NCI-H82 treated with DMSO at 0.1 percent for 48 hours (cell line): ENCODE data around the gene R3HDML.
A peak's percentile ranks its signal among the peaks of the same experiment; 100 is the strongest.
"Not testable (repeated sequence)": the region's sequence is repeated elsewhere in the genome, so short reads cannot be mapped to it uniquely, and the experiment has no call there.

Experiments used
- DNase-seq: peaks from one replicate; lab custom pipeline; 2025; ENCODE audit not compliant: unreplicated experiment; lab: John Stamatoyannopoulos, UW

R3HDML gene, protein sequence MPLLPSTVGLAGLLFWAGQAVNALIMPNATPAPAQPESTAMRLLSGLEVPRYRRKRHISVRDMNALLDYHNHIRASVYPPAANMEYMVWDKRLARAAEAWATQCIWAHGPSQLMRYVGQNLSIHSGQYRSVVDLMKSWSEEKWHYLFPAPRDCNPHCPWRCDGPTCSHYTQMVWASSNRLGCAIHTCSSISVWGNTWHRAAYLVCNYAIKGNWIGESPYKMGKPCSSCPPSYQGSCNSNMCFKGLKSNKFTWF

DNA sequence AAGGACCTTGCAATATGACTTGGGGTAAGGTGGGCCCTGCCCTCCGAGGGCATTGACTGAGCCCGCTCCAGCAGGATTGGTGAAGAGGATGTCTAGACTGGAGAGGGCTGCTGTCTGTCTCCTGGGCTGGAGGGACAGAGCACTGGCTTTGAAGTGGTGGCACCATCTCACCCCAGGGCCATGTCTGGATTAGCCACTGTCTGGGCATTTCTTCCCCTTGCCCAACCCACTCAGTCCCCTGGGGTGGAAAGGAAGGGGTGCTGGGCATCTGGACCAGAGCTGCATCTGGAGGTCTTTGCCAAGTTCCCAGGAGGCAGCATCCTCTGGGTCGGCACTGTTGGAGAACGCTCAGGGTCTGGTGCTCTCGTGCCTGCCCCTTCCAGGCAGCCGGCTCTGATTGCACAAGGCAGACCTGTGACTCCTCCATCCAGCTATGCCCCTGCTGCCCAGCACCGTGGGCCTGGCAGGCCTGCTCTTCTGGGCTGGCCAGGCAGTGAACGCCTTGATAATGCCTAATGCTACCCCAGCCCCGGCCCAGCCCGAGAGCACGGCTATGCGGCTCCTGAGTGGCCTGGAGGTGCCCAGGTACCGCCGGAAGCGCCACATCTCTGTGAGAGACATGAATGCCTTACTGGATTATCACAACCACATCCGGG lies at the start of gene R3HDML:
Gene R3HDML (plus strand): TSS at position 319 of the 656 bp plus-strand sequence. CDS start 115 bp downstream, at position 434.
- DNase-seq, result no peak

DNA sequence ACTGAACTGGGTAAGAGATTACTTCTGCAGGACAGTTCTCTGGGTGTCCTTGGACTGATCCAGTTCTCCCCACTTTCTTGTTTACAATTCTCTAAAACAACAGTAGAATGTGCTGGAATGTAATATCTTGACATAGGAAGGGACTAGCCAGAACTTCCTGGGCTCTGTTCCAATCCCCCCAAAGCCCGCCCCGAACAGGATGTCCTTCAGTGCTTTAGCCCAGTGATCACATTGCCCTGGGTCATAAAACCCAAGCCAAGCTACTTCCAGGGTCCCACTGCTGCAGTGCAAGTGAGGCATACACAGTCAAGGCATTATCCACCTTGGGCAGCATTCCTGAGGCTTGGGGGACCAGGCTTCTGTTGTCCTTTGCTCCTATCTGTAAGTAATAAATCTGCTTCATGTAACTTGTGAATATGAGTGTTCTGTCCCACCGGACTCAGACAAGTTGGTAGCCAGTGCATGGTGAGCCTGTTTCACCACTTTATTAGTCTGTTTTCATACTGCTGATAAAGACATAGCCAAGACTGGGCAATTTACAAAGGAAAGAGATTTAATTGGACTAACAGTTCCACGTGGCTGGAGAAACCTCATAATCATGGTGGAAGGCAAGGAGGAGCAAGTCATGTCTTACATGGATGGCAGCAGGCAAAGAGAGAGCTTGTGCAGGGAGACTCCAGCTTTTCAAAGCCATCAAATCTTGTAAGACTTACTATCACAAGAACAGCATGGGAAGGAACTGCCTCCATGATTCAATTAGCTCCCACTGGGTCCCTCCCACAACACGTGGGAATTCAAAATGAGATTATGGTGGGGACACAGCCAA lies 49.4 kb upstream of the R3HDML start:
- no peak for DNase-seq

DNA sequence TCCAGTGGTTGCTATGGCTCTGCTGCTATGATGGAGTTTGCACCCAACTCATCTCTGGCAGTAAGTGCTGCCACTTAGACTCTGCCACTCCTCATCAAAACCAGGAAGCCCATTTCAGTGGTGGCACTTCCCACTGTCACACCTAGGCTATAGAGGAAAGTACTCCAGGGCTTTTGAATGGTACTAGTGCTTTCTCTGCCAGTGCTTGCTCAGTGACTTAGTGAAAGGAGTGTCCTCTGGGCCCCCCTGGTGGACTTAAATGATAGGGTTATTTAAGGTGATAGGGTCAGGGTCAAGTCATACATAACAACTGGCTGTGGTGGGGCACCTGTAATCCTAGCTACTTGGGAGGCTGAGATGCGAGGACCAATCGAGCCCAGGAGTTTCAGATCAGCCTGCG lies 48.6 kb upstream of the R3HDML start:
- DNase-seq, result no peak

DNA sequence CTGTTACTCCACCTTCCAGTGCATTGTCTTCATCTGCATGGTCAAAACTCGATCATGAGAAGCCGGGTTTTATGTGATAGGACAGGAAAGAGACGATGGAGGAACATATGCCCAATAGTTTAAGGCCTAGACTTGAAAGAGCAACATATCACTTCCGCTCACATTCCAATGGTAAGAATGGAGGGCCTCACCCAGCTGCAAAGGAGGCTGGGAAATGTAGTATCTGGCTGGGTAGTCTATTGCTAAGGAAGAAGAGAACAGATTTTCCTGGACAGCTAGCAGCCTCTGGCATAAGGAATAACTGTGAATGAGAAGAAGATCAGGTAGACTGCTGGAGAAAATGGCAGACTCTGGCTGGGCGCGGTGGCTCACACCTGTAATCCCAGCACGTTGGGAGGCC lies 45.1 kb upstream of the R3HDML start:
- no peak for DNase-seq

DNA sequence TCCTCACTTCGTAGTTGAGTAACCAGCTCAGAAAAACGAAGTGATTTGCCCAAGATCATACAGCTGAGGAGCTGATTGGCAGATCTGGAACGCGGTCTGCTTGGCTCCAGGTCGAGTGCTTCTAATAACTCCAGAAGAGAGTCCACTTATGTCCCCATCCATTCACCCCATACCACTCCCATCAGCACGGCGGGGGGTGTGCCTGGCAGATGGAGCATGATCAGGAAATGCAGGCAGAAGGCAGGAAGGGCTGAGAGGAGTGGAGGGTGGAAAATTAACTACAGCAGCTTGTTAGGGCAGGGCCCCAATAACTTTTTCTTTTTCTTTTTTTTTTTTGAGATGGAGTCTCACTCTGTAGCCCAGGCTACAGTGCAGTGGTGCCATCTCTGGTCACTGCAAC lies 40.8 kb upstream of the R3HDML start:
- DNase-seq, result no peak

DNA sequence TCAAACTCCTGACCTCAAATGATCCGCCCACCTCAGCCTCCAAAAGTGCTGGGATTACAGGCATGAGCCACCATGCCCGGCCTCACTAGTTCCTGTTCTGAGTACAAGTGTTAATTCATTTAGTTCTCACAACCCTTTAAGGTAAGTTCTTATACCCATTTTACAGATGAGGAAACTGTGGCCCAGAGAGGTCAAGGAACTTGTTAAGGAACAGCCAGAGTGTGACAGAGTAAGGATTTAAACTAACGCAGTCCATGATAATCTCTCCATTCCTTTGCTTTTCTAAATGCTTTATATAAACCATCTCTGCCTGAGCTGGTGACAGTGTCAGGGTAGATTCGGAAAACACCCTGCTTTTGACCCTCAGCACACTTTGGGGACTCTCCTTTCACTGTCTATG lies 39.1 kb upstream of the R3HDML start:
- DNase-seq, result no peak

DNA sequence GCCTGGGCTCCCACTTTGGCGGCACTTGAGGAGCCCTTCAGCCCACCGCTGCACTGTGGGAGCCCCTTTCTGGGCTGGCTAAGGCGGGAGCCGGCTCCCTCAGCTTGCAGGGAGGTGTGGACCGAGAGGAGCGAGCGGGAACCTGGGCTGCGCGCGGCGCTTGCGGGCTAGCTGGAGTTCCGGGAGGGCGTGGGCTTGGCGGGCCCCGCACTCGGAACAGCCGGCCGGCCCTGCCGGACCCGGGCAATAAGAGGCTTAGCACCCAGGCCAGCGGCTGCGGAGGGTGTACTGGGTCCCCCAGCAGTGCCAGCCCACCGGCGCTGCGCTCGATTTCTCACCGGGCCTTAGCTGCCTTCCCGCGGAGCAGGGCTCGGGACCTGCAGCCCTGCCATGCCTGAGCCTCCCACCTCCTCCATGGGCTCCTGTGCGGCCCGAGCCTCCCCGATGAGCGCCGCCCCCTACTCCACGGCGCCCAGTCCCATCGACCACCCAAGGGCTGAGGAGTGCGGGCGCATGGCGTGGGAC lies 37.8 kb upstream of the R3HDML start:
- DNase-seq, result not testable (repeated sequence)

DNA sequence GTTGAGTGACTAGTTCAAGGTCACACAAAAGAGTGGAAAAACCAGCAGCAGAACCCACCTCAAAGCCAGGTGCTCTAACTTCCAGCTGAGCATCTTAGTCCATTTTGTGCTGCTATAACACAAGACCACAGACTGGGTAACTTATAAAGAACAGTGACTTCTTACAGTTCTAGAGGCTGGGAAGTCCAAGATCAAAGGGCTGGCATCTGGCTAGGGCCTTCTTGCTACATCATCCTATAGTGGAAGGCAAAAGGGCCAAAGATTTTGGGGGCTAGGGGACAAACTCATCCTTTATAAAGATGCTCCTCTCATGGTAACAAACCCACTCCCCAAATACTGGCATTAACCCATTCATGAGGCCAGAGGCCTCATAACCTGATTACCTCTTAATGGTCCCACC lies 35.6 kb upstream of the R3HDML start:
- DNase-seq, result no peak

DNA sequence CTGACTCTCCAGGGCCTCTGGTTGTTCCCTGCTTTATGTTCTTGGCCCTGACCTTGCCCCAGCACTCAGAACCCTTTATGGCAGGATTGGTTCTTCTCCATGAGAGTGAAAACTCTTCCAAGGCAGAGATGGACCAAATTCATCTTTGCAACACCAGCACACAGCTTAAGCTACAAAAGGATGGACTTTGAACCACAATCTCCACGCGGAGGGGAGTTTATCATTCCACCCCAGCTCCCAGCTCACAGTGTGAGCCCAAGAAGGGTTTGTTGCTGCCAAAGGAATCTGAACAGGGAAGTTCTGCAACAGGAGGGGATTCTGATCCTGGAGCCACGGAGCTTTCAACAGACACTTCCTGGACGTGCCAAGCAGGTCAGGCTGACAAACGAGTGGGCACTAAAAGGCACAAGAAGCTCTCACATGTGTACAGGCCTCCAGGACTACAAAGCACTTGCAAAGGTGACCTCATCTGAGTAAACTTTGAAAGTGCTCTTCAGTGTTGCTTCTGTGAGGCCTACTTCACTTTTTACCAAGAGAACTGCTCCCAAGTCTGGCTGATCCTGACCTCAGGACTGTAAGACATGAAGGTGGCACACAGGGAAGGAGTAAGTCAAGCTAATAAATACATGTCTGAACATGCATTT lies 34.7 kb upstream of the R3HDML start:
- no peak for DNase-seq

DNA sequence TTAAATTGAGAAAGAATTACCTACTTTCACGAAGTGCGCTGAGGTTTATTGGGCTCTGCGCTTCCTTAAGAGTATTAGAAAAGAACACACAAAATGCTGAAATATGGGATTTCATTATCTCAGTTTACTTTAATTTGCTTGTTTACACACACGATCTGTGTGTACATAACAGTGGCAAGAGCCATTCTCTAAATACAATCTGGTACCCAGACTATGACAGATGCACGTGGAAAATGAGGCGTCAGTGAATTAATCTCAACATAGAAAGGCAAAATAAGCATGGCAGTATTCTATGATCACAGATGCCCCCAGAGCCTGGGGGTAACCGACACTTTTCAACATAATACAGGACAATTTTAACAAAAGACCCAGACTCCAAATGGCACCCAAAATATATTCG lies 34.1 kb upstream of the R3HDML start:
- DNase-seq, result no peak

DNA sequence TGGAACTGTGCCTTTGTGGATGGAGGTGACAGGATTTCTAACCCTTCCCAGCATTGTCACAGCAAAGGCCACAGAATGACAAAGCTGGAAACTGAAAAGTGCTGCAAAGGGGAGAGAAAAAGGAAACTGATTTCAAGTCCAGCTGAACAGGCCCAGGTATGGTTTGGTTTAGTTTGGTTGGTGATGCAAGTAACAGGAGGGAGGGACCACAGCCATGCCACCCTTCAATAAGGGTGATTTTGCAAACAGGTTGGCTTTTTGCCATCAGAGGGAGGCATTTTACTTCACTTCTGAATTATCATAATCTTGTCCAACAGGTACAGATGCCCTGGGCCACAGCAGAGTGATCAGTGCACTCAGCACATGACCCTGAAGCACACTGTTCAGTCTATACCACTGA lies 32.5 kb upstream of the R3HDML start:
- no peak for DNase-seq

DNA sequence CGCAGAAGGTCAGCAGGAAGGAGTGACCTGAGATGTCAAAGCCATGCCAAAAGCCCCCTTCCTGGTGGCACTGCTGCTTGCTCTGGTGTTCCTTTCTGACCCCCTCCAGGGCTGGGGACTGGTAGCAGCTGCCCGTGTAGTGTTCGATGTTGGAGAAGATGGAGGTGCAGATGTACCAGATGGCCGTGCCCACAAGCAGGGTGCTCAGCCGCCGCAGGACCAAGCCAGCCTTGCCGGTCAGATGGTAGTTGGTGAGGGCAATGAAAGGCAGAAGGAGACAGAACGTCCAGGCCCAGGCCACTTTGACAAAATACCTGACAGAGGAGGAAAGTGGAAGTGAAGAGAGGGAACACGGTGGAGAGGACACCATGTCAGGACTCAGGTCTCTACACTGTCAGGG lies 29.9 kb upstream of the R3HDML start:
- no peak for DNase-seq

GRCh38 chr20:44309763-44310663 lies 26.8 kb upstream of the R3HDML start:
- no peak for DNase-seq

- peak; percentile 78 for DNase-seq
Measured at GRCh38 chr20:44310664-44311639, 25.9 kb upstream of the R3HDML start, which contains the start of gene FITM2. TSS of gene FITM2 (minus strand) at chr20:44311202. CDS start at chr20:44311148, 54 bp downstream.

DNA sequence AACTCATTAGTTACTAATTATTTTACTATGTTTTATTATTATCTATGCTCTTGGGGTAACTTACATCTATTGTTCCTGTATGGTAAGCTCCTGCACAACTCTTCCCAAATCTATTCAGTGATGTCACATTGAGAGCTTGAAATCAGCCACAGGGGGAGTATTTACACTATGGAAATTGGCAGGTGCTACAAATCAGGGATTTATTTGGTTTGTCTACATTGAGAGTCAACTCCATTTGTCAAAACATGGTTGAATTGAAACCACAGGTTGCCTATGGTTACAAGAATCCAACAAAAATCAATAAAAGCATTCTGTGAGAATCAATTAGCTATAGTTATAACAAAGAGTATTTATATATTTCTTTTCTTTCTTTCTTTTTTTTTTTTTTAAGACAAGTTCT lies 22.0 kb upstream of the R3HDML start:
- DNase-seq, result no peak

DNA sequence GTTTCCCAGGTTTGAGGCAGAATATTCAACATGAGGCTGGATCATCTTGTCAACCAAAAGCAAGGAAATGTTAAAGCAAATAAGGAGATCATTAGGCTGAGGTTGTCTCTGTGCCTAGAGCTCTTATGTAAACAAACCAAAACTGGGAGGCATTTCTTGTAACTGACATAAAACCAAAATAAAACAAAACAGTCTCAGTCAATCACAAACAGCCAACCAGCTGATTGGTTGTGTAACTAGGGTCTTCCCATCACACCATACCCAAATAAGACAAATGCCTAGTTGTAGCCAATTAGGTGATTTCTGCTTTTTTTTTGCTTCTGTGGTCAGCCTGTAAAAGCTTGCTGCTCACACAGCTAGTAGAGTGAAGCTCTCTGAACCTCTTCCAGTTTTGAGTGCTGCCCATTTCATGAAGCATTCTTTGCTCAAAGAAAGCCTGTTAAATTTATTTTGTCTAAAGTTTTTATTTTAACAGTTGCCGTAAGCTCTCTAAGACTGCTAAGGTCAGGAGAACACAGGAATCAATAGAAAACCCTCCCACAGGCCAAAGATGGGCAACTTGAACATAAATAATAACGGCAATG lies 16.9 kb upstream of the R3HDML start:
- DNase-seq, result no peak

DNA sequence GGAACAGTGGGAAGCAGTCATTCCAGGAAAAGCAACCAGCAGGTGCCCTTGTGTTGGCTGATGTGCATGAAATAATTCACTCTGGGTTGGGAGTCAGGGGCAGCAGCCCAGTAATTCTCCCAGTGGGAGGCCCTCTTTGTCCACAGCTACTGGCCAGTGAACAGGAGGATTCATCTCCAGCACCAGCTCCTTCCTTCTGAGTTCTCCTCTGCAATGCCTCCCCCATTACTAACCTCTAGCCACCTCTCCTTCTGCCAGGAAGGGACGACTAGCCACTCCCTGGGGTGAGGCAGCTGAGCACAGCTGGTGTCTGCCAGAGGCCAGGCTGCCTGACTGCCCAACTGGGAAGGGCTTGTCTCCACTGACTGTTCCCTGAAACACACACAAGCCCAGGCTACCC lies 12.5 kb upstream of the R3HDML start:
- no peak for DNase-seq

GRCh38 chr20:44326391-44327159 lies 10.3 kb upstream of the R3HDML start:
- DNase-seq, result no peak
